Activated gamma-delta T cell (primary cell): ENCODE measurements around the gene EDARADD.
"Not testable (repeated sequence)": the region's sequence is repeated elsewhere in the genome, so short reads cannot be mapped to it uniquely, and the experiment has no call there.

ENCODE experiments used
- DNase-seq: peaks from one replicate; lab custom pipeline; 2025; lab: John Stamatoyannopoulos, UW
- total RNA-seq, 2 donors: gene quantifications; one replicate each; lab custom pipeline; 2026; lab: John Stamatoyannopoulos, UW

The EDARADD gene
- total RNA-seq: 4.8 to 7.9 reads per million in 2 donors

GRCh38 chr1:236393681-236394481 is at the start of gene EDARADD:
Gene EDARADD, plus strand, starts transcription at chr1:236394286. Its CDS starts 159 bp downstream, at chr1:236394445.
- DNase-seq: no peak

GRCh38 chr1:236345728-236346127 is 48.4 kb upstream of the EDARADD start:
- no peak for DNase-seq

GRCh38 chr1:236348071-236348470 is 46.0 kb upstream of the EDARADD start:
- no peak for DNase-seq

GRCh38 chr1:236350308-236350707 is 43.8 kb upstream of the EDARADD start:
- no peak for DNase-seq

GRCh38 chr1:236351875-236352573 is 42.1 kb upstream of the EDARADD start:
- no peak for DNase-seq

- not testable (repeated sequence) for DNase-seq
These were observed 41.3 kb upstream of the EDARADD start for GRCh38 chr1:236352747-236353146.

GRCh38 chr1:236353813-236354212 is 40.3 kb upstream of the EDARADD start:
- no peak for DNase-seq

GRCh38 chr1:236354330-236355147 is 39.5 kb upstream of the EDARADD start:
- DNase-seq: no peak

- no peak for DNase-seq
These were observed 37.9 kb upstream of the EDARADD start for GRCh38 chr1:236356141-236356540.

- no peak for DNase-seq
These were observed 32.0 kb upstream of the EDARADD start for GRCh38 chr1:236361909-236362590.

- no peak for DNase-seq
These were observed 30.8 kb upstream of the EDARADD start for GRCh38 chr1:236363237-236363636.

- DNase-seq: no peak
These were observed 28.0 kb upstream of the EDARADD start for GRCh38 chr1:236365999-236366570.

GRCh38 chr1:236366681-236367080 is 27.4 kb upstream of the EDARADD start:
- not testable (repeated sequence) for DNase-seq

GRCh38 chr1:236370420-236370819 is 23.7 kb upstream of the EDARADD start:
- no peak for DNase-seq

- no peak for DNase-seq
These were observed 23.0 kb upstream of the EDARADD start for GRCh38 chr1:236371083-236371482.

- DNase-seq: no peak
These were observed 16.1 kb upstream of the EDARADD start for GRCh38 chr1:236377832-236378535.

- DNase-seq: no peak
These were observed 12.4 kb upstream of the EDARADD start for GRCh38 chr1:236381565-236382158.

GRCh38 chr1:236388332-236388731 is 5.8 kb upstream of the EDARADD start:
- no peak for DNase-seq

- DNase-seq: no peak
These were observed 4.8 kb upstream of the EDARADD start for GRCh38 chr1:236389253-236389652.

- DNase-seq: no peak
These were observed 3.1 kb upstream of the EDARADD start for GRCh38 chr1:236391008-236391407.
